Urothelium cell line (cell line): ENCODE results near the gene PLXNA4.
A peak's percentile ranks its signal among the peaks of the same experiment; 100 is the strongest.

Experiments used
- DNase-seq: peaks from one replicate; pipeline ENCODE4 v3.0.0; 2011; ENCODE audit warnings: low spot score, mixed read lengths
- FAIRE-seq: peaks from 2 replicates; lab custom pipeline; 2011; peaks lifted over from hg19 to GRCh38; lab: Jason Lieb, UNC

The PLXNA4 gene

GRCh38 chr7:132138817-132139216, 437.5 kb downstream of the PLXNA4 start:
- DNase-seq (peak; percentile 37), FAIRE-seq (no peak)

DNA sequence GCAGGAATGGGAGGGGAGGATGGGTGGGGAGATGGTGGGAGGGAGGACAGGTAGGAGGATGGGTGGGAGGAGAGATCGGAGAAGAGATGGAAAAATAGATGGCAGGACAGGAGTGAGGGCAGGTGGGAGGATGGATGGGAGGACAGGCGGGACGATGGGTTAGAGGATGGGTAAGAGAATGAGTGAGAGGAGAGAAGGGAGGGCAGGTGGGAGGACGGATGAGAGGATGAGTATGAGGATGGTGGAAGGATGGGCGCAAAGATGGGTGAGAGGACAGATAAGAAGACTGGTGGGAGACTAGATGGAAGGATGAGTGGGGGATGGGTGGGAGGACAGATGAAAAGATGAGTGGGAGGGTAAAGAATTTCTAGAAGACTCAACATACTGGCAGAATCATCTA, 438.6 kb downstream of the PLXNA4 start:
- FAIRE-seq (no peak), DNase-seq (no peak)

GRCh38 chr7:132135746-132136385, 440.4 kb downstream of the PLXNA4 start:
- DNase-seq = no peak
- FAIRE-seq = no peak

DNA sequence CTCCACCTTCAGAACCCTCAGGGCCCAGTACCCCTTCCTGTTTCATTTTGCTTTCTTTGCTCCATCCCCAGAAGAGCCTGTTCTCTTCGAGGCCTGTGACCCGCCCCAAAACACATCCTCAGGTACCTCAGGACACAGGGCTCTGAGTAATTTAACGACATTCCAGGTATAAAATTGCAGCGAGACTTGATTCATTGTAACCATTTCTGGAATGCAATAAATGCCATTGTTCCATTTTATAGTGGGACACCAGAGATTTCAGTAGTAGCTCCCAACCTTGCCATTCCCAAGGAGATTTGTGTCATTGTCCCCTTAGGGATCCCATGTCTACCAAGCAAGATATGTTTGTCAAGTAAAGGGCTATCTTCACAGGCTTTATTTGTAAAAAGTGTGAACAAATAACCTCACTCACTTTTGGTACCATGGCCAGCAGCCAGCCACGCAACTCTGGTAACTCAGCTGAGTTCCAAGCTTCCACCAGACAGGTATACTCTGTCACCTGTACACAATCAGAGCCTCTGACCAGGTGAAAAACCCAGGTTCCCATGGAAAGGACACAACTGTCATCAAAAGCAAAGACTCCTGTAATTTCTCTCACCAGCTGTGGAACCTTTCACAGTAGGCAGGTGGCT, 441.3 kb downstream of the PLXNA4 start:
- FAIRE-seq (no peak), DNase-seq (no peak)

DNA sequence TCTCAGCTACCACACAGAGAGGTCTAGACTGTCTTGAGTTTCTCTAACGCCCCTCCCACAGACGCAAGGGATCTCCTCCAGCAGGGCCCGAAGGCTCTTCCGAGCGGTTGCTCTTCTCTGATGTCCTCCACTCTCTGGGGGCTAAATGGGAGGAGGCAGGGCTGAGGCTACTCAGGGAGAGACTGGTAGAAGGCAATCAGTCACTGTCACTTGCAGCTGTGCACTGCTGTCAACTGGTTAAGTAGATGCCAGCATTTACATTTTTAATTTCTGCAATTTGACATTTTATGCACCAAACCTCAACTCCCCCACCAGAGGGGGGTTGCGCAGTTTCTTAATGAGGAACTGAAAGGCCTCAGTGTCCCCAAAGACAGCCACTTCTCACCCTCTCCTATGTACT, 442.8 kb downstream of the PLXNA4 start:
- FAIRE-seq = no peak
- DNase-seq = no peak

GRCh38 chr7:132131196-132131595, 445.1 kb downstream of the PLXNA4 start:
- DNase-seq (no peak), FAIRE-seq (no peak)

- no peak for DNase-seq
- FAIRE-seq = no peak
Measured at GRCh38 chr7:132130497-132130896, 445.8 kb downstream of the PLXNA4 start.

GRCh38 chr7:132125872-132126595, 450.2 kb downstream of the PLXNA4 start:
- DNase-seq (no peak), FAIRE-seq (no peak)

- DNase-seq = no peak
- FAIRE-seq = no peak
Measured at GRCh38 chr7:132125096-132125495, 451.2 kb downstream of the PLXNA4 start.

GRCh38 chr7:132124575-132124974, 451.7 kb downstream of the PLXNA4 start:
- FAIRE-seq (no peak), DNase-seq (no peak)

- FAIRE-seq (no peak), DNase-seq (no peak)
Measured at GRCh38 chr7:132123773-132124172, 452.5 kb downstream of the PLXNA4 start.

DNA sequence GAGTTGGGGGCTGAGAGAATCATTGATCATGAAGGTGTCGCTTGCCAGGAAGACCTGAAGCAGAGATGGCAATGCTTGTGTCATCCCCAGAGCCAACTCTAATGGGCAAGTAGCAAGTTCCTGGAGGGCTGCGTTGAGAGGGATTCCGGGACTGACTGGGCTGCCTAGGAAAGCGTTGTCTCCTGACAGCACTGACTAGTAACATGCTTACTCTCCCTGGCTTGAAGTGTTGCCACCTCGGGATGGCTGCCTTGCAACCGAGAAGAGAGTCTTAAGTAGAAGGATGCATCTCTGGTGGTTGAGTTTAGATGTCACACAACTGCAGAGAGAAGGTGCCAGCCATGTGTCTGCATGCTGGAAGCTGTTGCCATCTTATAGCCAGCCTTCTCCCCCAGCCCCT, 453.4 kb downstream of the PLXNA4 start:
- no peak for FAIRE-seq

DNA sequence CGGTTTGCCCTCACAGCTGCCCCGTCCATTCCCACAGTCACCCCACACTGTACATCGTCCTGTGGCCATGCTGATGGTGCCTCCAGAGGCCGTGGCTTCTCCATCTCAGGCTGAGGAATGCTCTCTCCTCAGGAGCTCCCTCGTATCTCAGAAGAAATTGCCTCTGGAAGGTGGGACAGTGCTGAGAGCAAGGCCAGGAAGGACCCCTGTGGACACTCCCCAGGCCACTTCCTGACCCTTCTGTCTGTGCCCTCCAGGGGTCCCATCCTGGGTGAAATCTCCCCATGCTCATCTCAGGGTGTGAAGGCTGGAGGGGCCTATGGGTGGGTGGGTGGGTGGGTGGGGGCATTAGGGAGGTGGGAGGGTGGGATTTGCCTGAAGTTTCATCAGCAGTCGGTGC, 454.3 kb downstream of the PLXNA4 start:
- no peak for DNase-seq
- no peak for FAIRE-seq

More for the DNA sequence above, 453.4 kb downstream of the PLXNA4 start:
- DNase-seq = no peak

DNA sequence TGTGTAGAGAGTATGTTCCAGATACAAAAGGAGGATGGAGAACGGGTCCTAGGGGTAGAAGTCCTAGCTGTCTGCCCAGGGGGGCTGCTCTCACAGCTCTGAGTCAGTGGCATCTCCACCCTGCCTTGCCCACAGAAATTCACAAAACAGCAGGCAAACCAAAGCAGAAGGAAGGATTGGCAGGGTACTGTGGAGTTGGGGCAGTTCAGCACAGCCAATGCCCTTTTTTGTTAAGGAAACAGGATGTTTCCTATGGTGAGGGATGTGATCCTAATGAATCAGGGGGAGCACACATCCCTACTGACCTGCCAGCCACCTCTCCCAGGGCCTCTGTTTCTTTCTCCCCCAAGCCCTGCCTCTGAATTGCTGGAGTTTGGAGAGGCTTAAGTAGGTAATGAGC, 457.6 kb downstream of the PLXNA4 start:
- no peak for DNase-seq
- no peak for FAIRE-seq

DNA sequence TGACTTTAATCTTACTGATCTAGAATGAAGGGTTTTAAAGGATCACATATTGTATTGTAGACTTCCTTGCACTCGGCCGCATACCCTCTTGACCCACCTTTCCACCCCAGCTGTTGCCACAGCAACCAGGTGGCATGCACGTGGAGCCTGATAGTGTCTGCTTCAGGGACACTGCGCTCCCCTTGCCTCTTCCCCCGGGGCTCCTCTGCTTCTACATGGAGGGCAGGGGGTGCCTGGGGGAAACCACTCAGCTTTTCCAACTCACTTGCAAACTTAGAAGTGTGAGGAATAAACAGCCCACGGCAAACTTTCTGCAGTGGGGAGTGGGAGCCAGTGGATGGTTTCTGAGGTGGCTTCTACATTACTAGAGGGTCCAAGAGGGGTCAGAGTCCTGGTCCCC, 458.6 kb downstream of the PLXNA4 start:
- FAIRE-seq = no peak
- DNase-seq = no peak

GRCh38 chr7:132117181-132117580, 459.1 kb downstream of the PLXNA4 start:
- peak; percentile 44 for DNase-seq
- FAIRE-seq = no peak

DNA sequence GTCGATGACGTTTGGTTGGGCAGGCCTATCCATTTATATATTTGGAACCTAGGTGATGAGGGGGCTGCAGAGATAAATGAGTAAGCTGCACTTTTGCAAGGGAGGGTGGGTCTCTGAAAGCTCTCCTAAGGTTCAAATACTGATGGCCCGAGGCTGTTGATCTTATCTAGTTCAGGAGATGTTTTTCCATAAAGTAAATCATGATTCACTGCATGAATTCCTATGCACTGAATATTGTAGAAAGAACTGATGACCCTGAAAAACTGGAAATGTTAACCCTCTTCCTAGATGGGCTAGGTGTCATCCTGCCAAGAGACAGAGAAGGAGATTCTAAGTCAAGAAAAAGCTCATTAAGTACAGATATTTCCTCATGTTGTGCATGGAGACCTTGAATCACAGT, 459.9 kb downstream of the PLXNA4 start:
- FAIRE-seq (no peak), DNase-seq (no peak)

- FAIRE-seq (no peak), DNase-seq (no peak)
Measured at GRCh38 chr7:132115758-132116157, 460.5 kb downstream of the PLXNA4 start.

DNA sequence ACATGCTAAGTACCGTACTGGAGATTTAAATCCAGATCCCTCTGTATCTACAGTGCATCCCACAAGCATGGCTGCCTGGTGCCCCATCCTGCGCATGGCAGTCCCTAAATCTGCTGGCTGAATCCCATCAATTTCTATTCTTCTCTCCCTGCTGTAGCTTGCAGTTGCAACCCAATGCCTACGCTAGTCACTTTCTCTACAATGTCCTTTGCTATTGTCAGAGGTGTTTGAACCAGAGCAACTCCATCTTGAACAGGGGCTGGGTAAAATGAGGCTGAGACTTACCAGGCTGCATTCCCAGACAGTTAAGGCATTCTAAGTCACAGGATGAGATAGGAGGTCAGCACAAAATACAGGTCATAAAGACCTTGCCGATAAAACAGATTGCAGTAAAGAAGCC, 461.2 kb downstream of the PLXNA4 start:
- FAIRE-seq = no peak
- no peak for DNase-seq

DNA sequence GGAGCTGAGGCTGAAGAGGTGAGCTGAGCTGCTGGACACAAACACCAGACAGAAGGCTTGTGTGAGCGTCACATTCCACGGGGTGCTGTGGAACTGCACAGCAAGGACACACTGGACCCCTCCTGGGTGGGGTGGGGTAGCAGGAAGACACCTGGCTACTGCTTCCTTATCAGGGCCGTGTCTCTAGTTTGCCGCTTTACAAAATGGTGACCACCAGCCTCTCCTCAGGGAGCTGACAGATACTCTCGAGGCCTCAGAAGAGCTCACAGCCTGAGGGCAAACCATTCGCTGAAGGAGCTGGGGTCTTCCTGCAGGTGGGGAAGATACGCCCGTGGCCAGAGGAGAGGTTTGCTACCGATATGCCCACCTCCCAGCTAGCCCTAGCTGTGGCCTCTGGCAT, 461.9 kb downstream of the PLXNA4 start:
- no peak for FAIRE-seq
- no peak for DNase-seq

GRCh38 chr7:132113536-132114371, 462.5 kb downstream of the PLXNA4 start:
- DNase-seq (no peak), FAIRE-seq (no peak)
